Measurements from ENCODE around the gene NFE2L1.

The NFE2L1 gene

DNA sequence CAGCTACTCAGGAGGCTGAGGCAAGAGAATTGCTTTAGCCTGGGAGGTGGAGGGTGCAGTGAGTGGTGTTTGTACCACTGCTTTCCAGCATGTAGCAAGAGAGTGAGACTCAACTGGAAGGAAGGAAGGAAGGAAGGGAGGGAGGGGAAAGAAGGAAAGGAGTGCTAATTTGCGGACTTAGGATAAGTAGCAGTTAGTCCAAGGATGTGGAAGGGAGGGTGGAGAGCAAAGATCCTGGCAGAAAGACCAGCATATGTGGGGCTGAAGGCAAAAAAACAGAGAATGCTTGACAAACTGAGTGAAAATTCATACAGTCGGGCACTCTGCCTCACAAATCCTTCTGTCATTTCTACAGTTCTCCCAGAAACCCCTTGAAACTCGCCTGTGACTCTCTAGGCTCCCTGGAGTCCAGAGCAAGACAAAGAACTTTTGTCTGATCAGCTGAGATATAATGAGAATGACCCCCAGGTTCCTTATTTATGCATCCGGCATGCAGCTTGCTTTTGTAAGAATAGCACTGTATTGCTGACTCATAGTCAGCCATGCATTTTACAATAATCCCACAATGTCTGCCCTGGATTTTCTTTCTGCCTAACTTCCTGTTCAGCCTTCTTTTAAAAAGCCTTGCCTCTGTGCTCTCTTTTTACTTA, 45.8 kb upstream of the NFE2L1 start:
- Histone ChIP-seq H3K27me3 (replicated peaks; ENCODE audit: insufficient read depth, low read length) (0 out of 2 replicates have a peak, but pooled peaks cover 7% of the 10 kb centered on the region), H3K9me2 (replicated peaks; ENCODE audit: insufficient read depth, low read length) (no peaks in the 10 kb centered on the region), H3K27ac (ENCODE audit: low read length) (no peak overlapping the region), H3K9ac (ENCODE audit: low read length) (no peak overlapping the region), H3K79me2 (ENCODE audit: low read length) (no peaks in the 10 kb centered on the region), H3K4me1 (ENCODE audit: low read length) (0 out of 2 replicates have a peak, but pooled peaks cover 5% of the 10 kb centered on the region), H3K36me3 (replicated peaks; ENCODE audit: insufficient read depth, low read length) (no peaks in the 10 kb centered on the region), H4K20me1 (ENCODE audit: insufficient read depth, low read length) (no peaks in the 10 kb centered on the region), H3F3A (ENCODE audit: insufficient read depth, low read length) (no peaks in the 10 kb centered on the region), H3K9me3 (replicated peaks; ENCODE audit: insufficient read depth, low read length) (no peaks in the 10 kb centered on the region), H2AFZ (ENCODE audit: low read length) (peak overlapping the region; percentile 50; the same call in 1 of the 2 replicates), H3K4me2 (ENCODE audit: low read depth, low read length) (no peak overlapping the region), H3K4me3 (ENCODE audit: low read length) (no peak overlapping the region)
- no peak for DNase-seq
- TF ChIP-seq EZH2phosphoT487 (IDR thresholded peaks at IDR 0.05; ENCODE audit: low read length) (no peak), EZH2 (optimal IDR thresholded peaks at IDR 0.05; ENCODE audit: low read depth, low read length) (no peak)
- TF ChIP-seq, protein P1, sequence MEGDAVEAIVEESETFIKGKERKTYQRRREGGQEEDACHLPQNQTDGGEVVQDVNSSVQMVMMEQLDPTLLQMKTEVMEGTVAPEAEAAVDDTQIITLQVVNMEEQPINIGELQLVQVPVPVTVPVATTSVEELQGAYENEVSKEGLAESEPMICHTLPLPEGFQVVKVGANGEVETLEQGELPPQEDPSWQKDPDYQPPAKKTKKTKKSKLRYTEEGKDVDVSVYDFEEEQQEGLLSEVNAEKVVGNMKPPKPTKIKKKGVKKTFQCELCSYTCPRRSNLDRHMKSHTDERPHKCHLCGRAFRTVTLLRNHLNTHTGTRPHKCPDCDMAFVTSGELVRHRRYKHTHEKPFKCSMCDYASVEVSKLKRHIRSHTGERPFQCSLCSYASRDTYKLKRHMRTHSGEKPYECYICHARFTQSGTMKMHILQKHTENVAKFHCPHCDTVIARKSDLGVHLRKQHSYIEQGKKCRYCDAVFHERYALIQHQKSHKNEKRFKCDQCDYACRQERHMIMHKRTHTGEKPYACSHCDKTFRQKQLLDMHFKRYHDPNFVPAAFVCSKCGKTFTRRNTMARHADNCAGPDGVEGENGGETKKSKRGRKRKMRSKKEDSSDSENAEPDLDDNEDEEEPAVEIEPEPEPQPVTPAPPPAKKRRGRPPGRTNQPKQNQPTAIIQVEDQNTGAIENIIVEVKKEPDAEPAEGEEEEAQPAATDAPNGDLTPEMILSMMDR (IDR thresholded peaks at IDR 0.05; ENCODE audit: low read length): no peak

DNA sequence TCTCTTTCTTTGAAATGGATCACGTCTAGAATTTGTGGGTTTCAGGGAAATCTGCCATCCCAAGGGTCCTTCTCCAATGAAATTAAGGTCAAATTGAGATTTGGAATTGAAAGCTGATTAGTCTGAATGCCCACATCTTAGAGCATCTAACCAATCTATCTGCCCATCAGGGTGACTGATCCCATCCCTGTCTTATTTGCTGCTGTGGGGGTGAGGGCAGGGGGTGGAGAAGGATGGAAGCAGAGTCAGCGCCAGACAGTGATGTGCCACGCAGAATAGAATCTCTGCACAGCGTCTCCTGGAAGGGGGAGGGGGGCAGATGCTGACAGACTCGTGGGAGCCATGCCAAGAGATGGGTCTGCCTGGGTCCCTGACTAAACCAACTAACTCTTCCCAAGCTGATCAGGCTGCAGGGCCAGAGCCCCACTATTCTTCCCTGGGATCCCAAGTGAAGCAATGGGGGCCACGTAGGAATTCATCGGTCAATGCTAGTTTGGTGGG, 45.2 kb upstream of the NFE2L1 start:
- H3K9me3 ChIP-seq (replicated peaks; ENCODE audit: insufficient read depth, low read length): no peaks in the 10 kb centered on the region
- H3K36me3 ChIP-seq (replicated peaks; ENCODE audit: insufficient read depth, low read length): no peaks in the 10 kb centered on the region
- H4K20me1 ChIP-seq (ENCODE audit: insufficient read depth, low read length): no peaks in the 10 kb centered on the region
- DNase-seq: no peak
- no peaks in the 10 kb centered on the region for H3K9me2 ChIP-seq (replicated peaks; ENCODE audit: insufficient read depth, low read length)
- H3K4me3 ChIP-seq (ENCODE audit: low read length): no peak overlapping the region
- H3K9ac ChIP-seq (ENCODE audit: low read length): no peak overlapping the region
- no peaks in the 10 kb centered on the region for H3K79me2 ChIP-seq (ENCODE audit: low read length)
- H3K27ac ChIP-seq (ENCODE audit: low read length): no peak overlapping the region
- H3K4me1 ChIP-seq (ENCODE audit: low read length): 0 out of 2 replicates have a peak, but pooled peaks cover 5% of the 10 kb centered on the region
- H3F3A ChIP-seq (ENCODE audit: insufficient read depth, low read length): no peaks in the 10 kb centered on the region
- H2AFZ ChIP-seq (ENCODE audit: low read length): no peak overlapping the region
- H3K27me3 ChIP-seq (replicated peaks; ENCODE audit: insufficient read depth, low read length): 0 out of 2 replicates have a peak, but pooled peaks cover 7% of the 10 kb centered on the region
- TF ChIP-seq EZH2phosphoT487 (IDR thresholded peaks at IDR 0.05; ENCODE audit: low read length) (no peak), EZH2 (optimal IDR thresholded peaks at IDR 0.05; ENCODE audit: low read depth, low read length) (no peak)
- TF ChIP-seq, protein P1 (IDR thresholded peaks at IDR 0.05; ENCODE audit: low read length): no peak
- H3K4me2 ChIP-seq (ENCODE audit: low read depth, low read length): no peak overlapping the region

DNA sequence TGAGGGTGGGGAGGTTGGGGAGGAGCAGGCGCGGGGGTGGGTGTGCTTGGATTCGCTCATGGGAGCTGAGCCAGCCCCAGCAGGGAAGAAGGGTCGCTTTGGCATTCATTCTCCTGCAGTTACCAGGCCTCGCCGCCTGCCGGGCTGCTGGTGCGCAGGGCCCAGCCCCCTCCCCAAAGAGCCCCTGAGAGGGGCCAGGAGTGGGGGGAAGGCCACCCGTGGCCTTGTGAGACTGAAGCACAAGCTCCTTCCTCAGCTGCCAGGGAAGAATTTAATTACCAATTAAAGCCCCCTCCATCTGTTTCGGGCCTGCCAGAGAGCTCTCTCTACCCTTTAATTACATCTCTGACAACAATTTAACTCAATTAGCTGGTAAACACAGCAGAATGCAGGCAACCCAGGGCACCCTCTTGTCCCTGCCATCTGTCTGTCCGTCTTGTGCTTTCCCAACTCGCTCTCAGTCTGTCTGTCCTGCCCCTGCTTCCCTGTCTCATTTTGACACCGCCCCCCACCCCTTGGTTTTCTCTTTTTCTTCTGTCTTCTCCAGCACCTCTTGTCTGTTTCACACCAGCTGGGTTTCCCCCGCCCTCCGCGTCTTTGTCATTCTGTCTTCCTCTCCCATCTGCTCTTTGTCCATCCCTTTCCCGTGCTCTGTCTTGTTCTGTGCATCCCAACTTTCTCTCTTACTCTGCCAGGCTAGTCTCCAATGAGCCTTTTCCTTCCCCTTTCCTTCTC, 44.6 kb upstream of the NFE2L1 start:
- Histone ChIP-seq H3F3A (ENCODE audit: insufficient read depth, low read length) (no peaks in the 10 kb centered on the region), H3K27ac (ENCODE audit: low read length) (no peak overlapping the region), H3K4me2 (ENCODE audit: low read depth, low read length) (no peak overlapping the region), H2AFZ (ENCODE audit: low read length) (no peak overlapping the region), H3K4me3 (ENCODE audit: low read length) (no peak overlapping the region), H3K27me3 (replicated peaks; ENCODE audit: insufficient read depth, low read length) (0 out of 2 replicates have a peak, but pooled peaks cover 7% of the 10 kb centered on the region), H3K9me2 (replicated peaks; ENCODE audit: insufficient read depth, low read length) (no peaks in the 10 kb centered on the region), H3K79me2 (ENCODE audit: low read length) (no peaks in the 10 kb centered on the region), H3K9me3 (replicated peaks; ENCODE audit: insufficient read depth, low read length) (no peaks in the 10 kb centered on the region), H3K36me3 (replicated peaks; ENCODE audit: insufficient read depth, low read length) (no peaks in the 10 kb centered on the region), H3K9ac (ENCODE audit: low read length) (no peak overlapping the region), H4K20me1 (ENCODE audit: insufficient read depth, low read length) (no peaks in the 10 kb centered on the region), H3K4me1 (ENCODE audit: low read length) (0 out of 2 replicates have a peak, but pooled peaks cover 5% of the 10 kb centered on the region)
- TF ChIP-seq, protein P1 (IDR thresholded peaks at IDR 0.05; ENCODE audit: low read length): no peak
- no peak for TF ChIP-seq EZH2phosphoT487 (IDR thresholded peaks at IDR 0.05; ENCODE audit: low read length)
- no peak for TF ChIP-seq EZH2 (optimal IDR thresholded peaks at IDR 0.05; ENCODE audit: low read depth, low read length)
- DNase-seq: no peak
